NCI-H2081 (cell line): ENCODE results near the gene TUBG1.
"Not testable (repeated sequence)": the region's sequence is repeated elsewhere in the genome, so short reads cannot be mapped to it uniquely, and the experiment has no call there.

Source experiments
- DNase-seq, 2 experiments: peaks; one replicate each; lab custom pipeline; 2025; lab: John Stamatoyannopoulos, UW

TUBG1 gene

GRCh38 chr17:42623732-42624596 is 14.5 kb downstream of the TUBG1 start:
- DNase-seq: peak; percentile 36 to 73

- DNase-seq: not testable (repeated sequence)
Measured at GRCh38 chr17:42627032-42627764, 17.7 kb downstream of the TUBG1 start.

GRCh38 chr17:42629411-42630009 is 20.0 kb downstream of the TUBG1 start:
- no peak for DNase-seq

- no peak for DNase-seq
Measured at GRCh38 chr17:42632949-42633444, 23.5 kb downstream of the TUBG1 start.

GRCh38 chr17:42639525-42640113 is 30.1 kb downstream of the TUBG1 start:
- DNase-seq: no peak

- no peak for DNase-seq
Measured at GRCh38 chr17:42640121-42640520, 30.6 kb downstream of the TUBG1 start.

- no peak for DNase-seq
Measured at GRCh38 chr17:42642336-42642735, 32.9 kb downstream of the TUBG1 start.

GRCh38 chr17:42647778-42648177 is 38.3 kb downstream of the TUBG1 start:
- no peak for DNase-seq

GRCh38 chr17:42651392-42651791 is 41.9 kb downstream of the TUBG1 start:
- DNase-seq: no peak

GRCh38 chr17:42653179-42654124 is 44.0 kb downstream of the TUBG1 start:
- DNase-seq: no peak

GRCh38 chr17:42655528-42655927 is 46.0 kb downstream of the TUBG1 start:
- DNase-seq: no peak

- DNase-seq: no peak
Measured at GRCh38 chr17:42657824-42658588, 48.5 kb downstream of the TUBG1 start.

- DNase-seq: peak; percentile 98
Measured at GRCh38 chr17:42659079-42659931, 49.8 kb downstream of the TUBG1 start, which contains the start of gene TUBG2. Gene TUBG2 (plus strand): TSS chr17:42659284. CDS start chr17:42659504, 220 bp downstream.

- DNase-seq: not testable (repeated sequence)
Measured at GRCh38 chr17:42659932-42660274, 50.4 kb downstream of the TUBG1 start.

GRCh38 chr17:42660692-42661345 is 51.3 kb downstream of the TUBG1 start:
- no peak for DNase-seq
